Activated CD8-positive, alpha-beta T cell treated with anti-CD3 and anti-CD28 coated beads, Interleukin-2, amount 10 ng/mL, durations not matched to agents 7 days and 5 days (primary cell): ENCODE data around the gene CNMD. TPM values are rescaled to one million over a fixed set of nuclear protein-coding genes. Genes with fewer than 3 reads are reported as not detected.
A peak's percentile ranks its signal among the peaks of the same experiment; 100 is the strongest.
"Not testable (repeated sequence)": the region's sequence is repeated elsewhere in the genome, so short reads cannot be mapped to it uniquely, and the experiment has no call there.

Source experiments
- ATAC-seq: fragments of 150-1000 bp; cut with Tn5 transposase; one replicate; pipeline ENCODE4 v1.10.0; 2021; ENCODE audit warnings: moderate library complexity
- CTCF ChIA-PET: fragments of 350-600 bp; sonication (Branson Sonifier 250); formaldehyde crosslinking; loops from one replicate; lab custom pipeline; 2021; ENCODE audit warnings: antibody characterized with exemption; lab: Charles Lee
- POLR2A ChIA-PET: fragments of 350-600 bp; sonication (Branson Sonifier 250); formaldehyde crosslinking; loops from one replicate; lab custom pipeline; 2021; ENCODE audit warnings: antibody characterized with exemption; lab: Charles Lee
- DNase-seq: peaks from one replicate; pipeline ENCODE4 v3.0.0-alpha.2; 2020
- H3K27ac Mint-ChIP-seq: one replicate; pipeline ENCODE4 v1.8.0; 2021; ENCODE audit warnings: mild to moderate bottlenecking, mixed read lengths
- H3K27me3 Mint-ChIP-seq: one replicate; pipeline ENCODE4 v1.8.0; 2021; ENCODE audit warnings: low read depth, mixed read lengths
- H3K36me3 Mint-ChIP-seq: one replicate; pipeline ENCODE4 v1.8.0; 2021; ENCODE audit warnings: low read depth, mixed read lengths
- H3K4me1 Mint-ChIP-seq: one replicate; pipeline ENCODE4 v1.8.0; 2021; ENCODE audit warnings: low read depth, mixed read lengths
- H3K4me3 Mint-ChIP-seq: one replicate; pipeline ENCODE4 v1.8.0; 2021; ENCODE audit warnings: mild to moderate bottlenecking, mixed read lengths
- H3K9me3 Mint-ChIP-seq: one replicate; pipeline ENCODE4 v1.8.0; 2022; ENCODE audit warnings: mixed read lengths; ENCODE audit not compliant: insufficient read depth
- total RNA-seq, 2 experiments: library from RNA; stranded (reverse); gene quantifications; one replicate each; pipeline ENCODE4 v1.2.3, GENCODE V29; 2021

CNMD gene
- total RNA-seq, 2 experiments from 2014 or later = not detected

DNA sequence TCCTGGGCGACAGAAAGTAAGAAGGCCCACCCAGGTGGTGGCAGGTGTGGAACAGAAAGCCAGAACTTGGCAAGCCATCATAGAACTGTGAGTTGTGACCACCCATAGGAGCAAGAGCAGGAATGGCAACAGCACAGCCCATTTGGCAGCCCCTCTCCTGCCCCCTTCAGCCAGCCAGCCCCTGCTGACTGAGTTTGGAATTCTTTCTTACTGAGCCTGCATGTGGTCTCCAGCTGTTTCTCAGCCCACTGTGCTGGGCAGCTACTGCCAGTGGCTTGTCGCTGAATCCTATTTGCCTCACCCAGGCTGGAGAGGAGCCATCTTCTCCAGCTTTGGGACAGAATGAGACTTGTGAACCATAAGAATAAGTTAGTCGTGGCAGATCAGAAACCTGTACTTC lies 28.3 kb downstream of the CNMD start:
- Mint-ChIP-seq H3K27ac (no peak overlapping the region), H3K4me3 (no peak overlapping the region), H3K27me3 (peaks cover 10% of the 10 kb centered on the region), H3K36me3 (no peaks in the 10 kb centered on the region), H3K9me3 (no peaks in the 10 kb centered on the region), H3K4me1 (no peaks in the 10 kb centered on the region)
- DNase-seq (no peak), ATAC-seq (no peak)
- CTCF ChIA-PET = no interaction called here
- POLR2A ChIA-PET = no interaction called here

DNA sequence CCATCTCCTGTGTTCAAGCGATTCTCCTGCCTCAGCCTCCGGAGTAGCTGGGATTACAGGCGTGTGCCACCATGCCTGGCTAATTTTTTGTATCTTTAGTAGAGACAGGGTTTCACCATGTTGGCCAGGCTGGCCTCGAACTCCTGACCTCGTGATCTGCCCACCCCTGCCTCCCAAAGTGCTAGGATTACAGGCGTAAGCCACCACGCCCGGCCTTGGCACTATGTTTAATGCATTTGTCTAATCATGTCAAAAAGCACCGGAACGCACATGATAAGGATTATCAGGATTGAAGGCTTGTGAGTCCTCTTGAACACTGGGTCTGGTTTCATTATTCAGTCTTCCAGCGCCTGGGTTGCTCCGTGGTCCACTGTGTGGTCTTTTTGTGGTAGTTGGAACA lies 31.4 kb downstream of the CNMD start:
- not testable (repeated sequence) for DNase-seq, H3K4me1 Mint-ChIP-seq

DNA sequence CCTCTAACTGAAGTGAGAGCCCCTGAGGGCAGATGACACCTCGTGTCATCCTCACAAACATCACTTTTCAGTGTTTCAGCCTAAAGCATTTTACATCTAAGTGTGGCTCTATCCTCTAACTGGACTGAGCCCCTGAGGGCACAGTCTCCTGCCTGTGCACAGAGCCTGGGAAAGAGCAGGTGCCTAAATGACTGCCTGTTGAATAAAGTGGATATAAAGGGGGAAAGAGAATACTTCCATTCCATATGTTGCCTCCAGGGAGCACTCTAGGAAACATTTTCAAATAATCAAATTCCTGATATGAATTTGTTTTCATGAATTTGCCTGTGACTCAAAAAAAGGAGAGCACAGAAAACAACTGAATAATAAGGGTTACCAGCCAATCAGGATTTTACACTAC lies 32.2 kb downstream of the CNMD start:
- H3K4me3 Mint-ChIP-seq = no peak overlapping the region

More for the DNA sequence above, 31.4 kb downstream of the CNMD start:
- H3K27ac Mint-ChIP-seq, ATAC-seq, POLR2A ChIA-PET, CTCF ChIA-PET, H3K27me3 Mint-ChIP-seq, H3K4me3 Mint-ChIP-seq, H3K9me3 Mint-ChIP-seq, H3K36me3 Mint-ChIP-seq: not testable (repeated sequence)

DNA sequence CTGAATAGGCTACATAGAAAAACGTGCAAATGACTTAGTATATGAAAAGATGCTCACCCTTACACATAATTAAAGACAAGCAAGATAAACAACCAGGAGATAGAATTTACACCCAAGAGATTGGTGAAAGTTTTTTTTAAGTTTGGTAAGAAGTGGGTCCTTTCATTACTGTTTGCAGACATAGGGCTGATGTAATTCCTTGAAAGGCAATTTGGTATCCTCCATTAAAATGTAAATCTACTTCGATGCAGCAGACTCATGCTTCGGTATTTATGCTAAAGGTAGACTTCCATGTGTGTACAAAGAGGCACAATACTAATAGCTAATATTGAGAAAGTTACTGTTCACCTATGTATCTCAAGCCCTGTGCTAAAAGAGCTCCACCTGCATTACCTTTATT lies 33.5 kb downstream of the CNMD start:
- ATAC-seq = no peak
- ChIA-PET CTCF (no interaction called here), POLR2A (no interaction called here)
- Mint-ChIP-seq H3K27ac (no peak overlapping the region), H3K9me3 (no peaks in the 10 kb centered on the region), H3K4me1 (no peaks in the 10 kb centered on the region), H3K36me3 (peaks cover 3% of the 10 kb centered on the region), H3K4me3 (no peak overlapping the region), H3K27me3 (peaks cover 5% of the 10 kb centered on the region)
- DNase-seq = no peak

More for the DNA sequence above, 32.2 kb downstream of the CNMD start:
- no peak for ATAC-seq
- H3K9me3 Mint-ChIP-seq = no peaks in the 10 kb centered on the region
- H3K27ac Mint-ChIP-seq = no peak overlapping the region
- H3K27me3 Mint-ChIP-seq = peaks cover 5% of the 10 kb centered on the region
- POLR2A ChIA-PET = no interaction called here
- no peaks in the 10 kb centered on the region for H3K4me1 Mint-ChIP-seq
- H3K36me3 Mint-ChIP-seq = peaks cover 3% of the 10 kb centered on the region
- CTCF ChIA-PET = no interaction called here
- DNase-seq = no peak

DNA sequence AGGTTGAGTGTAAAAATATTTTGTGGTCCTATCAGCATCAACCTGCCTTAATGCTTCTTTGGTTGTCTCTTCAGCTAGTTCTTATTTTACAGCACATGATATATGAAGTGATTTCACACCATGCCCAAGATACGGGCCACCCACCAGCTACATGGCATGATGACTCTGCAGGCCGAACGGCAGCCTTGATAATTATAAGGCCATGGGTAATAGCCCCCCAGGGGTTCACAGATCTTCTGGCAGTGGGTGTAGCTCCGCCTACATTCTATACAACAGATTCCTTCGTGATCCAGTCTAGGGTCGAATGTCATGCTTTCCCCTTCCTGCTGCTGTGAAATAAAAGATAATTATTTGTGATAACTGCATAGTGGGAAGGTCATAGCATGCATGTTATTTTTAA lies 36.1 kb downstream of the CNMD start:
- H3K27me3 Mint-ChIP-seq = peaks cover 5% of the 10 kb centered on the region
- DNase-seq (no peak), ATAC-seq (no peak)
- H3K36me3 Mint-ChIP-seq = peaks cover 3% of the 10 kb centered on the region
- H3K4me1 Mint-ChIP-seq = no peaks in the 10 kb centered on the region
- H3K9me3 Mint-ChIP-seq = no peaks in the 10 kb centered on the region
- POLR2A ChIA-PET = no interaction called here
- no peak overlapping the region for H3K4me3 Mint-ChIP-seq
- H3K27ac Mint-ChIP-seq = no peak overlapping the region
- CTCF ChIA-PET = interaction anchor here (1.5 to 1.9 kb wide), 2 partner anchors 10 to 11 kb away, joined by 4 to 5 read pairs; no protein-coding TSS in a partner anchor

DNA sequence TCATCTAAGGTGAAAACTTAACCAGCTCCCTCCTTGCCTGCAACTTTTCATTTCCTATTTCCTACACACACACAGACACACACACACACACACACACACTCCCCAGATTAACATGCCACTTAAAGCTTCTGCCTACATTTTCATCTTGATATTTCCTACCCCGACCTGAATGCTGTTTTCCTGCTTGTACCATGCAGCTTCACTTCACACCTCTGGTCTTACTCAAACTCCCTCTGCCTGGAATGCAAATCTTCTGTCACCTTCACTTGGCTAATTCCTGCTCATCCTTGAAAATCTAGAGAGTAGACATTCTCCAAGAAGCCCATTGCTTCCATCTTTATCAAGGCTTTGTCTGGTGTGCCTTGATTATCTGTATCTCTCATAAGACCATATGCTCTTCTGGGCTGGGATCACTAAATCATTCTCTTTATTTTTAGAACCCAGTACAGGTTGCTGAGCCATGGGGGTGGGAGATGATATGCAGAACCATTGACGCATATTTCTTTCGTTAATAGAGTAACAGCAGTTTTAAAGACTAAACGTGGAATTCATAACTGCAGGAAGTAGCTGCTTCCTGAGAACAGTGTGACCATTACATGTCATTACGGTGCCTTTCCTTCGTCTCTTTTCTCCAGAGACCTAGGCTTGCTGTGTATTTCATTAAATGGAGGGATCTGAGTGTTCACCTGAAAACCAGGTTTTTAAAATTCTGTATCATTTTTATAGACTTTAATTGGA lies 37.7 kb downstream of the CNMD start:
- H3K4me3 Mint-ChIP-seq = no peak overlapping the region
- ChIA-PET POLR2A (no interaction called here), CTCF (interaction anchor here (1.2 to 1.9 kb wide), 2 partner anchors 9 to 49 kb away, joined by 3 to 4 read pairs; partner anchors contain the start of gene SUGT1)
- peaks cover 5% of the 10 kb centered on the region for H3K27me3 Mint-ChIP-seq
- H3K9me3 Mint-ChIP-seq = no peaks in the 10 kb centered on the region
- no peak overlapping the region for H3K27ac Mint-ChIP-seq
- peaks cover 5% of the 10 kb centered on the region for H3K36me3 Mint-ChIP-seq
- DNase-seq (no peak), ATAC-seq (no peak)
- no peaks in the 10 kb centered on the region for H3K4me1 Mint-ChIP-seq

DNA sequence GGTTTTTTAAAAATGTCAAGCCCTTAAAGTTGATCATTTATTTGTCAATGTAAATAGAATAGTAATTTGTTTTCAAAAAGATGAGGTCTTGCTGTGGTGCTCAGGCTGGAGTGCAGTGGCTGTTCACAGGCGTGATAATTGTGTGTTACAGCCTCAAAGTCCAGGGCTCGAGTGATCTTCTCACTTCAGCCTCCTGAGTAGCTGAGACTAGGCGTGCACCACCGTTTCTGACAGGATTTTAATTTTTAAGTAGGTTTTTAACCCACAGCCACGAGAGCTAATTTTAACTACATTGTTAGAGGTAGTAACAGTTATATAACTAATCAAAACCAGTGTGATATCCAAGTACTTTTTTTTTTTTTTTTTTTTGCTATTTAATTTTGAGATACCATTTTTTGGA lies 43.1 kb downstream of the CNMD start:
- ATAC-seq (no peak), DNase-seq (no peak)
- POLR2A ChIA-PET = no interaction called here
- H3K4me3 Mint-ChIP-seq = no peak overlapping the region
- CTCF ChIA-PET = interaction anchor here (0.6 kb wide), 1 partner anchor 49 kb away, joined by 4 read pairs; no protein-coding TSS in a partner anchor
- H3K36me3 Mint-ChIP-seq = peaks cover 7% of the 10 kb centered on the region
- no peak overlapping the region for H3K27ac Mint-ChIP-seq
- no peaks in the 10 kb centered on the region for H3K27me3 Mint-ChIP-seq
- no peaks in the 10 kb centered on the region for H3K9me3 Mint-ChIP-seq
- H3K4me1 Mint-ChIP-seq = peaks cover 11% of the 10 kb centered on the region

DNA sequence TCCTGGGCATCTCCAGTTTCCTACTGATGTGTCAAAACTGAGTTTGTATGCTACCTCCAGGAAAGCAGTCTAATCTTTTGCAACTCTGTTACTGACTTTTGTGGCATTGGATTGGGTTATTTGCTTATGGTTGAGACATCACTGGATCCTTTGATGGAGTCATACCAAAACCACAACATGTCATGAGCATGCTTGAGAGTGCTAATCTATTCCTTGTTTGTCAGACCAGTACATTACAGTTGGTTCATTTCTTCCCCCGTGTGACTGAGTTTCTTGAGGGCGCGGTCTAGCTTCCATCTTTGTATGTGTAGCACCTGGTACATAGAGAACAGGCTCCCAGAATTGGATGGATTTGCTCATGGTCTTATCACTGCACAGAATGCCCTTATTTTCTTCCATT lies 43.8 kb downstream of the CNMD start:
- peaks cover 11% of the 10 kb centered on the region for H3K36me3 Mint-ChIP-seq
- peak; percentile 36 for ATAC-seq
- ChIA-PET POLR2A (no interaction called here), CTCF (interaction anchor here (0.6 kb wide), 1 partner anchor 50 kb away, joined by 4 read pairs; no protein-coding TSS in a partner anchor)
- no peaks in the 10 kb centered on the region for H3K27me3 Mint-ChIP-seq
- DNase-seq = no peak
- H3K9me3 Mint-ChIP-seq = no peaks in the 10 kb centered on the region
- no peak overlapping the region for H3K27ac Mint-ChIP-seq
- peaks cover 14% of the 10 kb centered on the region for H3K4me1 Mint-ChIP-seq
- no peak overlapping the region for H3K4me3 Mint-ChIP-seq

DNA sequence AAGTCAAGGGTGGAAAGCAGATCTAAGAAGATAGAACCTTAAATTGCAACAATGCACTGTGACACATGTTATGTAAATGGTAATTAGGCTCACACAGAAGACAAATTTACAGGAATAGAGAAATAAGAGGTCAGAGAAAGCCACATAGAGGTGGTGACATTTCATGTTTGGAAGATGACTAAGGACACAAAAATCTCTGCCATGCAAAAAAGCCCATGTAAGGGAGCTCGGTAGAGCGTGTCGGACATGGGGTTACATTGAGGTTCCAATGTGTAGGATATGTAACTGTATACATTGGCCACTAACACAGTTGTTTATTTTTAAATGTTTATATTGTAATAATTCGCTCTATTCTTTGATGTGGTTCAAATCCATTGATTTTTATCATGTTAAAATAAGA lies 53.2 kb downstream of the CNMD start:
- H3K27me3 Mint-ChIP-seq = no peaks in the 10 kb centered on the region
- H3K4me1 Mint-ChIP-seq = peaks cover 1% of the 10 kb centered on the region
- no peak overlapping the region for H3K27ac Mint-ChIP-seq
- CTCF ChIA-PET = interaction anchor here (1.6 kb wide), 1 partner anchor 69 kb away, joined by 4 read pairs; no protein-coding TSS in a partner anchor
- peaks cover 51% of the 10 kb centered on the region for H3K36me3 Mint-ChIP-seq
- H3K4me3 Mint-ChIP-seq = no peak overlapping the region
- no peaks in the 10 kb centered on the region for H3K9me3 Mint-ChIP-seq
- no peak for DNase-seq
- POLR2A ChIA-PET = no interaction called here
- no peak for ATAC-seq

DNA sequence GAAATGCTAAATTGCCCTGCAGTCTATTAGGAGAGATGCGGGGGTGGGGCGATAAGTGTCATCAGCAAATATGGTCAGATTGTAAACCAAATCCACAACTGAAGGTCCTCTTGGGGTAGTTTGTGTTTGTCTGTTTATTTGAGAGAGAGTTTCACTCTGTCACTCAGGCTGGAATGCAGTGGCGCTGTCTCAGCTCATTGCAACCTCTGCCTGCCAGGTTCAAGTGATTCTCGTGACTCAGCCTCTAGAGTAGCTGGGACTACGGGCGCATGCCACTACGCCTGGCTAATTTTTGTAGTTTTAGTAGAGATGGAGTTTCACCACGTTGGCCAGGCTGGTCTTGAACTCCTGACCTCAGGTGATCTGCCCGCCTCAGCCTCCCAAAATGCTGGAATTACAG lies 53.8 kb downstream of the CNMD start:
- H3K36me3 Mint-ChIP-seq = peaks cover 49% of the 10 kb centered on the region
- CTCF ChIA-PET, POLR2A ChIA-PET, DNase-seq, H3K4me1 Mint-ChIP-seq, ATAC-seq, H3K9me3 Mint-ChIP-seq, H3K4me3 Mint-ChIP-seq, H3K27ac Mint-ChIP-seq, H3K27me3 Mint-ChIP-seq: not testable (repeated sequence)

DNA sequence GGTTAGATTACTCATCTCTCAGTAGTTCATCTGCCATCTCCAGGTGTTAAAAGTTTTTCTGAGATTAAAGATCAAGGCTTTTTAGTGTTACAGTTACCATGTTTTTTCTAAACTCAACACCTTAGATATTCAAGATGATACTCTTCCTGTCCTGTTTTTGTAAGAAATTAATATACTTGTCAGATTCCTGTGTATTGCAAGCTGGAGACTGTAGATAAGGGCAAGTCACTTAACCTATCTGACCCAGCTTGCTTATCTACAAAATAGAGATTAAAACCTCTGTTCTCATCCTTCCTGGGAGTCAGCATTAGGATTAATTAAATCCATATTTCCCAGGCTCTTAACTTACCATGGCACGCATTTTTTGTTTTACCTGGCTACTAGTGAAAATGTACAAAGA lies 61.8 kb downstream of the CNMD start:
- no peaks in the 10 kb centered on the region for H3K27me3 Mint-ChIP-seq
- POLR2A ChIA-PET = no interaction called here
- H3K4me1 Mint-ChIP-seq = no peaks in the 10 kb centered on the region
- no peaks in the 10 kb centered on the region for H3K9me3 Mint-ChIP-seq
- H3K4me3 Mint-ChIP-seq = no peak overlapping the region
- ATAC-seq (no peak), DNase-seq (no peak)
- CTCF ChIA-PET = interaction anchor here (1.3 kb wide), 1 partner anchor 13 kb away, joined by 5 read pairs; no protein-coding TSS in a partner anchor
- no peak overlapping the region for H3K27ac Mint-ChIP-seq
- H3K36me3 Mint-ChIP-seq = peaks cover 39% of the 10 kb centered on the region

DNA sequence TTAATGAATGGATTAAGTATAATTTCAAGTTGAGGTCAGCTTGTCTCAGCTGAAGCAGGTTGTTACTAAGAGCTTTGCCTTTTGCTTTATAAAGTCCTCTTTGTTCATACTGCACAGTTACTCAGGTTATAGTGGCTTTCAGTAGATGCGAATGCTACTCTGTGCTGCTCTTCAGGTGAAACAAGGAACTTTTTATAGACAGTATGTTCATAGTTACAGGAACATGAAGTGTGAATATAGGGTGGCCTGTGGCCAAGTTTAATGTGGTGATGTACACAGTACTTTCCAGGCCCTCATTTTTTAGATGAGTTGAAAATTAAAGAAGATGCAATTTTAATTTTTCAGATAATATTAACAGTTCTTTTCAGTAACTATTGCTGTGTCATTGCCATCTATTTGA lies 66.2 kb downstream of the CNMD start:
- CTCF ChIA-PET = interaction anchor here (1.1 kb wide), 1 partner anchor 20 kb away, joined by 5 read pairs; no protein-coding TSS in a partner anchor
- POLR2A ChIA-PET = no interaction called here
- no peaks in the 10 kb centered on the region for H3K4me1 Mint-ChIP-seq
- no peak overlapping the region for H3K27ac Mint-ChIP-seq
- H3K27me3 Mint-ChIP-seq = no peaks in the 10 kb centered on the region
- H3K36me3 Mint-ChIP-seq = peaks cover 33% of the 10 kb centered on the region
- no peaks in the 10 kb centered on the region for H3K9me3 Mint-ChIP-seq
- no peak overlapping the region for H3K4me3 Mint-ChIP-seq
- DNase-seq = no peak
- no peak for ATAC-seq
